Mesenchymal stem cell (in vitro differentiated cells and primary cell): ENCODE results near the gene TSN.

ENCODE experiments used
- DNase-seq: peaks from one replicate; pipeline ENCODE4 v3.0.0-alpha.2; 2013
- H2AFZ ChIP-seq: one replicate; pipeline ENCODE4 v1.6.1; 2013; ENCODE audit warnings: low read depth, mild to moderate bottlenecking, control low read depth, inconsistent platforms, low read length, moderate library complexity
- H2AK5ac ChIP-seq: 2 replicates; pipeline ENCODE4 v1.6.1; 2013; ENCODE audit warnings: low read length, moderate library complexity, mild to moderate bottlenecking, inconsistent platforms; ENCODE audit not compliant: severe bottlenecking
- H2BK120ac ChIP-seq: one replicate; pipeline ENCODE4 v1.6.1; 2013; ENCODE audit warnings: low read depth, mild to moderate bottlenecking, inconsistent platforms, low read length, moderate library complexity
- H2BK12ac ChIP-seq, 2 experiments: one replicate each; pipeline ENCODE4 v1.6.1; 2013; ENCODE audit warnings: inconsistent platforms in 2 of 2, low read length in 2 of 2, mild to moderate bottlenecking in 2 of 2, moderate library complexity in 2 of 2, control low read depth in 1 of 2
- H2BK15ac ChIP-seq: one replicate; pipeline ENCODE4 v1.6.1; 2013; ENCODE audit warnings: mild to moderate bottlenecking, low read depth, inconsistent platforms; ENCODE audit not compliant: poor library complexity, severe bottlenecking
- H2BK5ac ChIP-seq: 2 replicates; pipeline ENCODE4 v1.6.1; 2013; ENCODE audit warnings: low read depth, mild to moderate bottlenecking, low read length, control low read depth, inconsistent platforms; ENCODE audit not compliant: poor library complexity, severe bottlenecking
- H3K14ac ChIP-seq, 2 experiments: one replicate each; pipeline ENCODE4 v1.6.1; 2013; ENCODE audit warnings: inconsistent platforms in 2 of 2, low read length in 2 of 2, control low read depth in 1 of 2, mild to moderate bottlenecking in 1 of 2, moderate library complexity in 1 of 2
- H3K18ac ChIP-seq, 2 experiments: one replicate each; pipeline ENCODE4 v1.6.1; 2013; ENCODE audit warnings: inconsistent platforms in 2 of 2, low read length in 2 of 2, control low read depth in 1 of 2, low read depth in 1 of 2, mild to moderate bottlenecking in 1 of 2
- H3K23ac ChIP-seq, 2 experiments: one replicate each; pipeline ENCODE4 v1.6.1; 2013; ENCODE audit warnings: inconsistent platforms in 2 of 2, low read length in 2 of 2, mild to moderate bottlenecking in 2 of 2, moderate library complexity in 2 of 2, control low read depth in 1 of 2
- H3K27ac ChIP-seq: 2 replicates; pipeline ENCODE4 v1.5.1; 2013; ENCODE audit warnings: mild to moderate bottlenecking, moderate library complexity, low read length, control low read depth, inconsistent platforms; ENCODE audit not compliant: poor library complexity, severe bottlenecking
- H3K27me3 ChIP-seq, 2 experiments: 2 replicates each; pipeline versions ENCODE4 v1.6.1 to v1.7.0; 2013; ENCODE audit warnings: low read length in 2 of 2, mild to moderate bottlenecking in 2 of 2, moderate library complexity in 2 of 2, control low read depth in 1 of 2, inconsistent platforms in 1 of 2; ENCODE audit not compliant: control insufficient read depth in 1 of 2, insufficient read depth in 1 of 2
- H3K36me3 ChIP-seq, 2 experiments: 2 replicates each; pipeline versions ENCODE4 v1.6.1 to v1.7.0; 2013; ENCODE audit warnings: low read length in 2 of 2, control low read depth in 1 of 2, inconsistent platforms in 1 of 2, low read depth in 1 of 2, mild to moderate bottlenecking in 1 of 2; ENCODE audit not compliant: insufficient read depth in 2 of 2, control insufficient read depth in 1 of 2
- H3K4ac ChIP-seq, 2 experiments: one replicate each; pipeline ENCODE4 v1.6.1; 2013; ENCODE audit warnings: inconsistent platforms in 2 of 2, low read length in 2 of 2, mild to moderate bottlenecking in 2 of 2, moderate library complexity in 2 of 2, control low read depth in 1 of 2, low read depth in 1 of 2
- H3K4me1 ChIP-seq: 2 replicates; pipeline ENCODE4 v1.6.1; 2013; ENCODE audit warnings: low read depth, low read length, control low read depth; ENCODE audit not compliant: control insufficient read depth, insufficient read depth
- H3K4me2 ChIP-seq: 2 replicates; pipeline ENCODE4 v1.6.1; 2013; ENCODE audit warnings: low read length, mild to moderate bottlenecking, inconsistent platforms; ENCODE audit not compliant: poor library complexity, severe bottlenecking
- H3K4me3 ChIP-seq, 2 experiments: 2 replicates each; pipeline versions ENCODE4 v1.5.1 to v1.7.0; 2013; ENCODE audit warnings: low read length in 2 of 2, mild to moderate bottlenecking in 2 of 2, control low read depth in 1 of 2, low read depth in 1 of 2; ENCODE audit not compliant: insufficient read depth in 1 of 2
- H3K79me1 ChIP-seq: replicated peaks from 2 replicates; pipeline ENCODE4 v1.6.1; 2013; ENCODE audit warnings: mild to moderate bottlenecking, control low read depth, low read length, inconsistent platforms; ENCODE audit not compliant: poor library complexity, severe bottlenecking
- H3K9ac ChIP-seq: 2 replicates; pipeline ENCODE4 v1.7.0; 2013; ENCODE audit warnings: mild to moderate bottlenecking, low read length, moderate library complexity
- H3K9me3 ChIP-seq: 2 replicates; pipeline ENCODE4 v1.7.0; 2013; ENCODE audit warnings: mild to moderate bottlenecking, low read length; ENCODE audit not compliant: control insufficient read depth
- H4K8ac ChIP-seq: one replicate; pipeline ENCODE4 v1.6.1; 2013; ENCODE audit warnings: inconsistent platforms, mild to moderate bottlenecking, low read length, moderate library complexity
- H4K91ac ChIP-seq: one replicate; pipeline ENCODE4 v1.6.1; 2013; ENCODE audit warnings: mild to moderate bottlenecking, low read length, inconsistent platforms
- WGBS: methylation state at CpG from one replicate; pipeline ENCODE4 v1.1.7; 2013; ENCODE audit warnings: mixed read lengths; 5-methylcytosine and 5-hydroxymethylcytosine counted together

Gene TSN

DNA sequence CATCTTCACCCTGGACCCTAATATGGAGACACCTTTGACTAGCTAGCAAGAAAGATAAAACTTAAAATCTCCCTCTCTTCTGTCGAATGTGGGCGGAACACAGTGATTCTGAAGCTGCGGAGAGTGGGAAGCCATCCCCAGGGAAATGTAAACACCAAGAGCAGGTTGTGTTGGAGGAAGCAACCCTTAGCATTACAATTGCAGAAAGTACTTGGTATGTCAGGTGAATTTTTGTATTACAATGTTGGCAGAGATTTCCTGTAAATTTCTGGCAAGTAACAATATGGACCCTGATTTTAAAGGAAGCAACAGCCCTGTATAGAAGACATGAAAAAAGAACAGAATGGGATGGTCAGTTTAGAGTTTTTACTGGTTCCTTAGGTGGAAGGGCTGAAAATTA, 35.8 kb downstream of the TSN start:
- no peak overlapping the region for H3K4ac ChIP-seq
- H4K91ac ChIP-seq: no peak overlapping the region
- H2AFZ ChIP-seq: no peak overlapping the region
- peaks cover 3% of the 10 kb centered on the region for H3K4me1 ChIP-seq
- no peak overlapping the region for H3K18ac ChIP-seq
- no peaks in the 10 kb centered on the region for H3K79me1 ChIP-seq
- H4K8ac ChIP-seq: no peak overlapping the region
- no peak overlapping the region for H2BK15ac ChIP-seq
- H3K23ac ChIP-seq: no peak overlapping the region
- H3K9ac ChIP-seq: no peak overlapping the region
- H2BK120ac ChIP-seq: no peak overlapping the region
- H3K36me3 ChIP-seq: no peaks in the 10 kb centered on the region
- peaks cover 5% of the 10 kb centered on the region for H3K9me3 ChIP-seq
- H2BK5ac ChIP-seq: no peak overlapping the region
- no peak overlapping the region for H3K4me3 ChIP-seq
- H3K27ac ChIP-seq: no peak overlapping the region
- H2BK12ac ChIP-seq: no peak overlapping the region
- H2AK5ac ChIP-seq: no peak overlapping the region
- no peak overlapping the region for H3K14ac ChIP-seq
- H3K27me3 ChIP-seq: peaks cover 5 to 17% of the 10 kb centered on the region in 2 experiments
- H3K4me2 ChIP-seq: no peak overlapping the region
- WGBS: 67% methylated on average over 3 of the region's 3 CpGs
- no peak for DNase-seq

DNA sequence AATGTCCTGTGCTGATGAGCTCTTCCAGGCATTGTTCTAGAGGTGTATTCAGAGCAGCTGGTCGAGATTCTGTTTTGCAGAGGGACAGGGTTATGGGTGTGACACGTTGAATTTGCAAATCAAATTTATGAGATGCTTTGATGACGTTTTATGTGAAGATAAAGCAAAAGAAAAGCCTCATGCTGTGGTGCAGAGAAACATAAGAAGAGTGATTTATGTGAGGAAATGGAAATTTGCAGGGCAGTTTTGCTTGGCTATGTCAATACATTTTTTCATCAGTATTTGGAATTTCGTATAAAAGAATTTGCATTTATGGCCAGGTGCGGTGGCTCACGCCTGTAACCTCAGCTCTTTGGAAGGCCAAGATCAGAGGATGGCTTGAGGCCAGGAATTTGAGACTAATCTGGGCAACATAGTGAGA, 36.4 kb downstream of the TSN start:
- no peak overlapping the region for H2AFZ ChIP-seq
- no peak overlapping the region for H3K18ac ChIP-seq
- no peak overlapping the region for H3K9ac ChIP-seq
- no peak overlapping the region for H2BK12ac ChIP-seq
- H3K4ac ChIP-seq: no peak overlapping the region
- H4K8ac ChIP-seq: no peak overlapping the region
- H3K4me2 ChIP-seq: no peak overlapping the region
- no peak overlapping the region for H2AK5ac ChIP-seq
- 48% methylated on average over 4 of the region's 6 CpGs for WGBS
- no peaks in the 10 kb centered on the region for H3K79me1 ChIP-seq
- no peak overlapping the region for H3K14ac ChIP-seq
- no peak overlapping the region for H2BK5ac ChIP-seq
- no peak overlapping the region for H2BK120ac ChIP-seq
- H3K36me3 ChIP-seq: no peaks in the 10 kb centered on the region
- no peak overlapping the region for H2BK15ac ChIP-seq
- H3K23ac ChIP-seq: no peak overlapping the region
- DNase-seq: no peak
- H3K4me3 ChIP-seq: no peak overlapping the region
- no peak overlapping the region for H4K91ac ChIP-seq
- no peak overlapping the region for H3K27ac ChIP-seq
- H3K27me3 ChIP-seq: peaks cover 5 to 21% of the 10 kb centered on the region in 2 experiments
- peaks cover 5% of the 10 kb centered on the region for H3K9me3 ChIP-seq
- H3K4me1 ChIP-seq: peaks cover 3% of the 10 kb centered on the region

DNA sequence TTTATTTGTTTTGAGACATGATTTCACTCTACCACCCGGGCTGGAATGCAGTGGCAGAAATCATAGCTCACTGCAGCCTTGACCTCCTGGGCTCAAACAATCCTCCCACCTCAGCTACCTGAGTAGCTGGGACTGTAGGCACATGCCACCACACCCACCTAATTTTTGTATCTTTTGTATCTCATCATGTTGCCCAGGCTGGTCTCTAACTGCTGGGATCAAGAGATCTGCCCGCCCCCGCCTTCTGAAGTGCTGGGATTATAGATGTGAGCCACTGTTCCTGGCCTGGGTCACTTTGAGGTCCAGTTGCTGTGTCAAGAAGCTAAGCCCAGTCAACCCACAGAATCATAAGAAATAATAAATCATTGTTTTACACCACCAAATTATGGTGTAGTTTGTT, 38.4 kb downstream of the TSN start:
- Histone ChIP-seq H3K9me3 (peaks cover 2% of the 10 kb centered on the region), H3K27me3 (peaks cover 7 to 29% of the 10 kb centered on the region in 2 experiments), H3K36me3 (no peaks in the 10 kb centered on the region), H3K18ac (no peak overlapping the region), H4K8ac (no peak overlapping the region), H4K91ac (no peak overlapping the region), H3K27ac (no peak overlapping the region), H2BK120ac (no peak overlapping the region), H3K4me3 (no peak overlapping the region), H2AFZ (no peak overlapping the region), H3K14ac (no peak overlapping the region), H3K4me1 (peaks cover 3% of the 10 kb centered on the region), H2AK5ac (no peak overlapping the region), H2BK15ac (no peak overlapping the region), H3K79me1 (no peaks in the 10 kb centered on the region), H3K4me2 (no peak overlapping the region), H2BK5ac (no peak overlapping the region), H3K4ac (no peak overlapping the region), H2BK12ac (no peak overlapping the region), H3K23ac (no peak overlapping the region), H3K9ac (no peak overlapping the region)
- WGBS: 91% methylated on average over 3 of the region's 3 CpGs
- DNase-seq: no peak

DNA sequence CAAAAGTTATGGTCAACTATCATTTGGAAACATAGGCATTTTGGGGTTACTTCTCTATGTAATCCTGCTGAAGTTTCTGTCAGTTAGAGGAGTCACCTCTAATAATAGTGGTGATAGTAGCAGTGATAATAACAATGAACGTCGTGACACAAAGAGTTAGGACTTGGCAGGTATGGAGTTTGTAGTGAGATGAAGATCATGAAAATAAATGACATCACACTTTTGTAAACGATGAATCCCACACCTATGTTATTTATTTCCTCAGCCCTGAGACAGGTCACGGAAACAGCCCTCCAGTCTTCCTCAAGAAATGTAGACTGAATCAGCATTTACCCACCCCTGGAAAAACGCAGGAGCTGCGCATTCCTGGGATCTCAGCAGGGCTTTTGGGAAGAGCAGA, 38.8 kb downstream of the TSN start:
- Histone ChIP-seq H3K23ac (no peak overlapping the region), H3K14ac (no peak overlapping the region), H4K8ac (no peak overlapping the region), H2BK15ac (no peak overlapping the region), H3K18ac (no peak overlapping the region), H3K4me3 (no peak overlapping the region), H4K91ac (no peak overlapping the region), H3K27me3 (peaks cover 7 to 29% of the 10 kb centered on the region in 2 experiments), H3K4ac (no peak overlapping the region), H3K4me1 (peaks cover 3% of the 10 kb centered on the region), H2AK5ac (no peak overlapping the region), H2BK12ac (no peak overlapping the region), H2BK5ac (no peak overlapping the region), H3K27ac (no peak overlapping the region), H3K9ac (no peak overlapping the region), H3K36me3 (no peaks in the 10 kb centered on the region), H2BK120ac (no peak overlapping the region), H3K79me1 (no peaks in the 10 kb centered on the region), H3K4me2 (no peak overlapping the region), H2AFZ (no peak overlapping the region), H3K9me3 (no peaks in the 10 kb centered on the region)
- 78% methylated on average over 6 of the region's 6 CpGs for WGBS
- DNase-seq: no peak
